OCI-LY1 (cell line): ENCODE results near the gene KIF23.

Experiments used
- H2AFZ ChIP-seq: fragments of 200-600 bp; sonication (generic), shearing (Covaris generic); 2 replicates; pipeline ENCODE4 v1.6.0; 2014; ENCODE audit warnings: antibody characterized with exemption, mild to moderate bottlenecking, low read length
- H3F3A ChIP-seq: fragments of 200-600 bp; sonication (generic), shearing (Covaris generic); 2 replicates; pipeline ENCODE4 v1.6.0; 2014; ENCODE audit warnings: mild to moderate bottlenecking, antibody characterized with exemption, low read length, moderate library complexity; ENCODE audit not compliant: insufficient read depth
- H3K27ac ChIP-seq: fragments of 200-600 bp; sonication (generic); 2 replicates; pipeline ENCODE4 v1.5.1; 2014; ENCODE audit warnings: low read length, mixed run types, mild to moderate bottlenecking, low read depth; ENCODE audit not compliant: poor library complexity, severe bottlenecking
- H3K27me3 ChIP-seq: fragments of 200-600 bp; sonication (generic); 2 replicates; pipeline ENCODE4 v1.6.0; 2014; ENCODE audit warnings: antibody characterized with exemption, mild to moderate bottlenecking, low read length, moderate library complexity; ENCODE audit not compliant: insufficient read depth
- H3K36me3 ChIP-seq: fragments of 200-600 bp; sonication (generic); 2 replicates; pipeline ENCODE4 v1.6.1; 2014; ENCODE audit warnings: mild to moderate bottlenecking, antibody characterized with exemption, low read length, moderate library complexity, mixed read lengths; ENCODE audit not compliant: insufficient read depth
- H3K4me1 ChIP-seq: fragments of 200-600 bp; sonication (generic); 2 replicates; pipeline ENCODE4 v1.5.1; 2014; ENCODE audit warnings: mild to moderate bottlenecking, low read length, moderate library complexity; ENCODE audit not compliant: insufficient read depth, severe bottlenecking
- H3K4me2 ChIP-seq: fragments of 200-600 bp; sonication (generic), shearing (Covaris generic); 2 replicates; pipeline ENCODE4 v1.6.1; 2014; ENCODE audit warnings: low read length
- H3K4me3 ChIP-seq: fragments of 200-600 bp; sonication (generic); 2 replicates; pipeline ENCODE4 v1.5.1; 2014; ENCODE audit warnings: low read length, low read depth, mild to moderate bottlenecking, mixed read lengths; ENCODE audit not compliant: poor library complexity, severe bottlenecking
- H3K79me2 ChIP-seq: fragments of 200-600 bp; shearing (Covaris generic); 2 replicates; pipeline ENCODE4 v1.6.1; 2016; ENCODE audit warnings: mixed run types, low read length, mixed read lengths; ENCODE audit not compliant: insufficient read depth
- H3K9ac ChIP-seq: fragments of 200-600 bp; sonication (generic), shearing (Covaris generic); 2 replicates; pipeline ENCODE4 v1.6.1; 2014; ENCODE audit warnings: mild to moderate bottlenecking, low read length, mixed read lengths
- H3K9me2 ChIP-seq: fragments of 200-600 bp; sonication (generic), shearing (Covaris generic); 2 replicates; pipeline ENCODE4 v1.6.1; 2014; ENCODE audit warnings: low read depth, mild to moderate bottlenecking, low read length, mixed read lengths
- H3K9me3 ChIP-seq: fragments of 200-600 bp; shearing (Covaris generic); 2 replicates; pipeline ENCODE4 v1.6.1; 2014; ENCODE audit warnings: low read length, mixed read lengths
- H4K20me1 ChIP-seq: fragments of 200-600 bp; sonication (generic), shearing (Covaris generic); 2 replicates; pipeline ENCODE4 v1.6.0; 2016; ENCODE audit warnings: mild to moderate bottlenecking, low read length; ENCODE audit not compliant: insufficient read depth
- EZH2 ChIP-seq: fragments of 200-600 bp; sonication (generic), shearing (Covaris generic); IDR thresholded peaks from 2 replicates; pipeline ENCODE4 v1.8.0; 2017; ENCODE audit warnings: borderline replicate concordance, mixed run types, mild to moderate bottlenecking, antibody characterized with exemption, low read length, moderate library complexity, mixed read lengths
- TF ChIP-seq, protein P1 (sequence below): fragments of 200-600 bp; sonication (generic), shearing (Covaris generic); IDR thresholded peaks from 2 replicates; pipeline ENCODE4 v1.5.1; 2017; ENCODE audit warnings: mild to moderate bottlenecking, antibody characterized with exemption, low read length, moderate library complexity, mixed read lengths

The KIF23 gene

DNA sequence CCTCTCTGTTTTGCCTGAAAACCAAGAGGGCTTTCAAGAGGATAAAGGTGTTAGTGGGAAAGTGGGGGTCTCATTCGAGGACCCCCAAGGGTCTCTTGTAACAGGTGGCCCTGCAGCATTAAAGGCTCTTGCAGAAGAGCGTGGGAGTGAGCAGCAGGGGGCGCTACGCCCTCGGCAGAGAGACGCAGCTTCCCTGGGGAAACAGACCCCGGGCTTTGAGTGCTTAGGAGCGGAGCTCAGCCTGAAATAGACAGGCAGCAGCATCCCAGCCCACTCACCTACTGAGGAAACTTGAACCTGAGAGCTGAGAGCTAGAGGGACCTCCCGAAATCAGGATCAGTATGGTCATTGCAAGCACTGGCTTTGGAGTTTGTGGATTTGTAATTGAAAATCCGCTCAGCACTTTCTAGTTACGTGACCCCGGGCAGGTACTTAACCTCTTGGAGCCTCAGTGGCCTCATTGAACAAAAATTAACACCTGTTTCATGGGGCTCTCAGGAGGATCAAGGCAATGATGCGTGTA, 64.2 kb downstream of the KIF23 start:
- Histone ChIP-seq H3K27me3 (peaks cover 14% of the 10 kb centered on the region), H3K27ac (no peak overlapping the region), H3K9me3 (peaks cover 8% of the 10 kb centered on the region), H3K4me1 (peaks cover 4% of the 10 kb centered on the region), H3K79me2 (no peaks in the 10 kb centered on the region), H4K20me1 (no peaks in the 10 kb centered on the region), H3K9ac (no peak overlapping the region), H3K4me2 (no peak overlapping the region; the same call in 1 of the 2 replicates), H3F3A (no peaks in the 10 kb centered on the region), H3K4me3 (no peak overlapping the region), H3K36me3 (no peaks in the 10 kb centered on the region), H2AFZ (no peak overlapping the region), H3K9me2 (no peaks in the 10 kb centered on the region)
- TF ChIP-seq, protein P1, sequence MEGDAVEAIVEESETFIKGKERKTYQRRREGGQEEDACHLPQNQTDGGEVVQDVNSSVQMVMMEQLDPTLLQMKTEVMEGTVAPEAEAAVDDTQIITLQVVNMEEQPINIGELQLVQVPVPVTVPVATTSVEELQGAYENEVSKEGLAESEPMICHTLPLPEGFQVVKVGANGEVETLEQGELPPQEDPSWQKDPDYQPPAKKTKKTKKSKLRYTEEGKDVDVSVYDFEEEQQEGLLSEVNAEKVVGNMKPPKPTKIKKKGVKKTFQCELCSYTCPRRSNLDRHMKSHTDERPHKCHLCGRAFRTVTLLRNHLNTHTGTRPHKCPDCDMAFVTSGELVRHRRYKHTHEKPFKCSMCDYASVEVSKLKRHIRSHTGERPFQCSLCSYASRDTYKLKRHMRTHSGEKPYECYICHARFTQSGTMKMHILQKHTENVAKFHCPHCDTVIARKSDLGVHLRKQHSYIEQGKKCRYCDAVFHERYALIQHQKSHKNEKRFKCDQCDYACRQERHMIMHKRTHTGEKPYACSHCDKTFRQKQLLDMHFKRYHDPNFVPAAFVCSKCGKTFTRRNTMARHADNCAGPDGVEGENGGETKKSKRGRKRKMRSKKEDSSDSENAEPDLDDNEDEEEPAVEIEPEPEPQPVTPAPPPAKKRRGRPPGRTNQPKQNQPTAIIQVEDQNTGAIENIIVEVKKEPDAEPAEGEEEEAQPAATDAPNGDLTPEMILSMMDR = peak; percentile 96
- no peak for TF ChIP-seq EZH2

DNA sequence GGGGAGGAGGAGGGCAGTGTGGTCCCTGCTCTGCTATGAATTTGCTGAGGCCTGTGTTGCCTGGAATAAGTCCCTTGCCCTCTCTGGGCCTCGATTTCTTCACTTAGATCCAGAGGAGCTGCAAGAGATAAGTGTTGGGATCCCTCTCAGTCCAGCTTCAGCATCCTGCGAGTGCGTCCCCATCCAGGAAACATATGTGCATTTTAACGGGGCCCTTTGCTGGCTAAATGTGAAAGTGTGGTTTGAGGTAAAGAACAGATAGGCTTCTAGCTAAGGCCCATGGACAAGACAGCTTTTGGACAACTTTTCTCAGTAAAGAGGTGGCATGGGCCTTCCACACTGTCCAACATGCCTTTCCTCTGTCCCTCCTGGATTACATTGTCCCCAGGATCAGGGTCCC, 64.9 kb downstream of the KIF23 start:
- TF ChIP-seq EZH2 = no peak
- TF ChIP-seq, protein P1 = no peak
- H3K79me2 ChIP-seq = no peaks in the 10 kb centered on the region
- no peaks in the 10 kb centered on the region for H3F3A ChIP-seq
- peaks cover 8% of the 10 kb centered on the region for H3K9me3 ChIP-seq
- H3K4me1 ChIP-seq = peaks cover 4% of the 10 kb centered on the region
- H4K20me1 ChIP-seq = no peaks in the 10 kb centered on the region
- no peaks in the 10 kb centered on the region for H3K36me3 ChIP-seq
- no peak overlapping the region for H3K9ac ChIP-seq
- no peak overlapping the region for H3K4me2 ChIP-seq
- H3K27ac ChIP-seq = no peak overlapping the region
- H3K4me3 ChIP-seq = no peak overlapping the region
- peaks cover 14% of the 10 kb centered on the region for H3K27me3 ChIP-seq
- no peaks in the 10 kb centered on the region for H3K9me2 ChIP-seq
- no peak overlapping the region for H2AFZ ChIP-seq

DNA sequence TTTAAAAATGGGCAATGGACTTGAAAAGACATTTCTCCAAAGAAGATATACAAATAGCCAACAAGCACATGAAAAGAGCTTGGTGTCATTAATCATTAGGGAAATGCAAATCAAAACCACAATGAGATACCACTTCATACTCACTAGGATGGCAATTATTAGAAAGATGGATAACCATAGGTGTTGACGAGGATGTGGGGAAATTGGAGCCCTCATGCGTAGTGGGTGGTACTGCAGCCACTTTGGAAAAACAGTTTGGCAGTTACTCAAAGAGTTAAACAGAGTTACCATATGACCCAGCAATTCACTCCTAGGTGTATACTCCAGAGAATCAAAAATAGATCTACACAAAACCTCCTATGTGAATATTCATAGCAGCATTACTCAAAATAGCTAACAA, 65.8 kb downstream of the KIF23 start:
- TF ChIP-seq, protein P1 = no peak
- TF ChIP-seq EZH2 = no peak
- H2AFZ ChIP-seq = no peak overlapping the region

More for the DNA sequence above, 65.8 kb downstream of the KIF23 start:
- Histone ChIP-seq H3K27me3 (peaks cover 14% of the 10 kb centered on the region), H3K4me2 (no peak overlapping the region), H4K20me1 (no peaks in the 10 kb centered on the region), H3F3A (no peaks in the 10 kb centered on the region), H3K4me1 (peaks cover 4% of the 10 kb centered on the region), H3K9me2 (no peaks in the 10 kb centered on the region), H3K9ac (no peak overlapping the region), H3K36me3 (no peaks in the 10 kb centered on the region), H3K27ac (no peak overlapping the region), H3K79me2 (no peaks in the 10 kb centered on the region), H3K4me3 (no peak overlapping the region), H3K9me3 (peaks cover 8% of the 10 kb centered on the region)
